ENCODE data around the gene C1QTNF8. TPM values are rescaled to one million over a fixed set of nuclear protein-coding genes. Genes with fewer than 3 reads are reported as not detected.

The C1QTNF8 gene
- total and polyA plus RNA-seq, 2 of the 13 experiments (the other 11 are each of a cell fraction or from before 2014, with no cell fraction given): 0.09 TPM; not detected in 1

DNA sequence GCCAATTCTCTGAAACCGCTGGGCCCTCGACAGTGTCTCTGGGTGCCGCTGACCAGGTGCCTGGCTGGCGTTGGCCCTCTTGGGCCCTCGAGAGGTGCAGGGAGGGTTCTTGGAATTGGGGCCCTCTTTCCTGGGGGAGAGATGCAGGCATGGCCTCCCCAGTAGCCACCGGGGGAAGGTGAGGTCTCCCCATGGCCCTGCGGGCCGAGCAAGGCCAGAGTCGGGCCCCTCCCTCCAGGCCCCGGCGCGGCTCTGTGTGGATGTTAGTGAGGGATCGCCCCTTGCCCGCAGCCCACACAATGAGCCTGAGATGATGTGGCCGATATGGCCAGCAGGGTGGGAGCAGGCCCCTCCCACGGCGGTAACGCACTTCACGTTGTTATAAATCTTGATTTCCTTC lies 23.1 kb upstream of the C1QTNF8 start:
- POLR2A ChIA-PET: no interaction called here
- peaks cover 33 to 65% of the 10 kb centered on the region in 2 experiments; a peak in 4 of 5 replicates for H3K27me3 ChIP-seq (ENCODE audit: control insufficient read depth in 1 of 2, insufficient read depth in 2 of 2, low read length in 2 of 2)
- no peaks in the 10 kb centered on the region for H3K9me3 ChIP-seq (ENCODE audit: low read length)
- ATAC-seq: no peak
- H3K27ac ChIP-seq (ENCODE audit: extremely low read length, insufficient read depth, low read length): no peak overlapping the region
- TF ChIP-seq NPAS2 (CRISPR knock-in tag; IDR thresholded peaks at IDR 0.05; ENCODE audit: borderline replicate concordance) (no peak), KLF9 (CRISPR knock-in tag; IDR thresholded peaks at IDR 0.05; ENCODE audit: low read depth) (no peak), ZNF3 (CRISPR knock-in tag; IDR thresholded peaks at IDR 0.05) (no peak), ZNF770 (CRISPR knock-in tag; IDR thresholded peaks at IDR 0.05) (no peak), KDM2A (CRISPR knock-in tag; IDR thresholded peaks at IDR 0.05; ENCODE audit: borderline replicate concordance, low read depth) (no peak), ZNF567 (CRISPR knock-in tag; IDR thresholded peaks at IDR 0.05; ENCODE audit: borderline replicate concordance) (no peak), ZNF737 (CRISPR knock-in tag; IDR thresholded peaks at IDR 0.05; ENCODE audit: borderline replicate concordance) (no peak), ZNF530 (CRISPR knock-in tag; IDR thresholded peaks at IDR 0.05; ENCODE audit: low read depth) (no peak), ZNF510 (CRISPR knock-in tag; IDR thresholded peaks at IDR 0.05; ENCODE audit: low read depth) (no peak), ZBTB39 (CRISPR knock-in tag; IDR thresholded peaks at IDR 0.05) (no peak), ZNF431 (CRISPR knock-in tag; IDR thresholded peaks at IDR 0.05; ENCODE audit: borderline replicate concordance, low read depth) (no peak), GLI4 (CRISPR knock-in tag; IDR thresholded peaks at IDR 0.05; ENCODE audit: borderline replicate concordance) (no peak), MAFF (IDR thresholded peaks at IDR 0.05; ENCODE audit: low read depth, low read length) (no peak), HOXA5 (CRISPR knock-in tag; IDR thresholded peaks at IDR 0.05) (no peak), SP1 (IDR thresholded peaks at IDR 0.05) (no peak), SP1 (CRISPR knock-in tag; IDR thresholded peaks at IDR 0.05) (no peak), TBP (CRISPR knock-in tag; IDR thresholded peaks at IDR 0.05) (no peak), ZNF460 (CRISPR knock-in tag; IDR thresholded peaks at IDR 0.05; ENCODE audit: borderline replicate concordance) (no peak)
- CTCF ChIA-PET (ENCODE audit: low intra/inter-chr PET ratio, low total read pairs): no interaction called here
- WGBS (ENCODE audit: low lambda C conversion rate): no CpG with 5 or more reads among the region's 19 CpGs
- no peak overlapping the region for H3K9ac ChIP-seq (ENCODE audit: insufficient read depth, low read depth, low read length)
- no TSS peak for BruUV-seq (replicated peaks)
- no peak for DNase-seq (ENCODE audit: low spot score)
- no peaks in the 10 kb centered on the region for H3K36me3 ChIP-seq (replicated peaks in 1 of 2; ENCODE audit: control insufficient read depth in 1 of 2, insufficient read depth in 2 of 2, low read length in 2 of 2)
- H3K4me2 ChIP-seq (ENCODE audit: low read depth, low read length): no peak overlapping the region
- intact Hi-C loops (cut with micrococcal nuclease; ENCODE audit: unreplicated experiment) (no loop called here), in situ Hi-C loops (cut with HindIII; ENCODE audit: extremely low pct_ligation_motif_present, low pct_unique_long_range_greater_than_20kb) (no loop called here)
- H3K4me1 ChIP-seq (ENCODE audit: insufficient read depth, low read length): no peaks in the 10 kb centered on the region
- H4K20me1 ChIP-seq (ENCODE audit: insufficient read depth, low read length): 0 out of 2 replicates have a peak, but pooled peaks cover 2% of the 10 kb centered on the region
- H3K79me2 ChIP-seq (ENCODE audit: insufficient read depth, low read length): no peaks in the 10 kb centered on the region
- no peak overlapping the region for H2AFZ ChIP-seq (ENCODE audit: low read length)
- no peak for FAIRE-seq
- H3K4me3 ChIP-seq (replicated peaks in 1 of 3; ENCODE audit: insufficient read depth in 1 of 3, low read depth in 2 of 3, low read length in 3 of 3): no peak overlapping the region
